LNCAP (cell line): ENCODE measurements around the gene MAGI1.

Experiments used
- CTCF ChIP-seq: fragments of 450-650 bp; IDR thresholded peaks from 2 replicates; pipeline ENCODE4 v1.5.1; 2017; ENCODE audit warnings: mild to moderate bottlenecking

MAGI1 gene

GRCh38 chr3:65856907-65857306 lies 181.8 kb downstream of the MAGI1 start:
- TF ChIP-seq CTCF = no peak

GRCh38 chr3:65855370-65856100 lies 183.2 kb downstream of the MAGI1 start:
- TF ChIP-seq CTCF = no peak

GRCh38 chr3:65854606-65855304 lies 184.0 kb downstream of the MAGI1 start:
- TF ChIP-seq CTCF = no peak

- TF ChIP-seq CTCF = no peak
Observed at GRCh38 chr3:65851827-65852226, 186.9 kb downstream of the MAGI1 start.

- TF ChIP-seq CTCF = no peak
Observed at GRCh38 chr3:65850261-65850660, 188.5 kb downstream of the MAGI1 start.

GRCh38 chr3:65848024-65848423 lies 190.7 kb downstream of the MAGI1 start:
- no peak for TF ChIP-seq CTCF

- TF ChIP-seq CTCF = no peak
Observed at GRCh38 chr3:65846936-65847335, 191.8 kb downstream of the MAGI1 start.
